ENCODE results near the gene PRM3.

Gene PRM3

GRCh38 chr16:11231367-11231970 is 42.0 kb downstream of the PRM3 start:
- ChIA-PET POLR2A (ENCODE audit: low non-redundant PET) (no interaction called here), CTCF (interaction anchor here (0.9 kb wide), 1 partner anchor 13 kb away, joined by 5 read pairs; no protein-coding TSS in a partner anchor)
- H3K27ac ChIP-seq: no peak overlapping the region
- TF ChIP-seq CTCF (conservative IDR thresholded peaks at IDR 0.05; ENCODE audit: low read depth): no peak
- no peak for DNase-seq (ENCODE audit: low spot score)

GRCh38 chr16:11229906-11230305 is 43.5 kb downstream of the PRM3 start:
- DNase-seq (ENCODE audit: low spot score): no peak
- no peak overlapping the region for H3K27ac ChIP-seq
- TF ChIP-seq CTCF (conservative IDR thresholded peaks at IDR 0.05; ENCODE audit: low read depth): no peak
- ChIA-PET CTCF (interaction anchor here (0.6 kb wide), 1 partner anchor 63 kb away, joined by 3 read pairs; no protein-coding TSS in a partner anchor), POLR2A (ENCODE audit: low non-redundant PET) (no interaction called here)

GRCh38 chr16:11229432-11229831 is 44.0 kb downstream of the PRM3 start:
- DNase-seq (ENCODE audit: low spot score): no peak
- POLR2A ChIA-PET (ENCODE audit: low non-redundant PET): no interaction called here
- H3K27ac ChIP-seq: no peak overlapping the region
- no peak for TF ChIP-seq CTCF (conservative IDR thresholded peaks at IDR 0.05; ENCODE audit: low read depth)
- CTCF ChIA-PET: no interaction called here

- H3K27ac ChIP-seq: no peak overlapping the region
- POLR2A ChIA-PET (ENCODE audit: low non-redundant PET): no interaction called here
- CTCF ChIA-PET: interaction anchor here (0.9 kb wide), 1 partner anchor 25 kb away, joined by 3 read pairs; no protein-coding TSS in a partner anchor
- TF ChIP-seq CTCF (conservative IDR thresholded peaks at IDR 0.05; ENCODE audit: low read depth): no peak
- no peak for DNase-seq (ENCODE audit: low spot score)
Observed at GRCh38 chr16:11225677-11226549, 47.5 kb downstream of the PRM3 start.

- CTCF ChIA-PET: interaction anchor here (0.9 kb wide), 1 partner anchor 25 kb away, joined by 3 read pairs; no protein-coding TSS in a partner anchor
- no peak for TF ChIP-seq CTCF (conservative IDR thresholded peaks at IDR 0.05; ENCODE audit: low read depth)
- POLR2A ChIA-PET (ENCODE audit: low non-redundant PET): no interaction called here
- DNase-seq (ENCODE audit: low spot score): no peak
- no peak overlapping the region for H3K27ac ChIP-seq
Observed at GRCh38 chr16:11224894-11225676, 48.3 kb downstream of the PRM3 start.
